Right atrium auricular region (tissue), 2 donors: Measurements from ENCODE around the gene GMPR. TPM values are rescaled to one million over a fixed set of nuclear protein-coding genes. Genes with fewer than 3 reads are reported as not detected.

Experiments used
- DNase-seq: peaks from one replicate; pipeline ENCODE4 v3.0.0-alpha.2; 2019; ENCODE audit warnings: low spot score
- H3K27ac ChIP-seq, 2 donors: fragments of 200-600 bp; sonication (generic); 1 replicate in 1 of 2; 2 replicates in 1 of 2; pipeline ENCODE4 v1.5.1; 2016 to 2019
- H3K27me3 ChIP-seq, 2 donors: fragments of 200-600 bp; sonication (generic); one replicate each; pipeline versions ENCODE4 v1.5.1 to v1.6.0; 2017 to 2019
- H3K36me3 ChIP-seq: fragments of 200-600 bp; sonication (generic); one replicate; pipeline ENCODE4 v1.5.1; 2016
- H3K4me1 ChIP-seq, 2 donors: fragments of 200-600 bp; sonication (generic); one replicate each; pipeline versions ENCODE4 v1.5.1 to v1.6.0; 2017 to 2019
- H3K4me3 ChIP-seq, 2 donors: fragments of 200-600 bp; sonication (generic); 1 replicate in 1 of 2; 2 replicates in 1 of 2; pipeline ENCODE4 v1.5.1; 2017 to 2019; ENCODE audit warnings: mild to moderate bottlenecking in 1 of 2, moderate library complexity in 1 of 2
- H3K9me3 ChIP-seq, 2 donors: fragments of 200-600 bp; sonication (generic); one replicate each; pipeline ENCODE4 v1.5.1; 2019
- CTCF ChIP-seq, 2 donors: fragments of 200-600 bp; sonication (generic); IDR thresholded peaks; one replicate each; pipeline ENCODE4 v1.5.1; 2019; ENCODE audit warnings: antibody characterized with exemption in 2 of 2
- total RNA-seq, 2 donors: library from RNA; depleted of rRNA; stranded (reverse); fragments of >200 nt; gene quantifications; one replicate each; pipeline ENCODE4 v1.1.0, GENCODE V29; 2016

Gene GMPR
- total RNA-seq, 2 donors from 2014 or later, result 70.1 to 89.5 TPM

GRCh38 chr6:16206595-16207037 is 31.8 kb upstream of the GMPR start:
- peak; percentile 93 to 95 for TF ChIP-seq CTCF (IDR thresholded peaks at IDR 0.05)
- H3K36me3 ChIP-seq, result no peaks in the 10 kb centered on the region
- no peaks in the 10 kb centered on the region for H3K4me1 ChIP-seq
- no peak overlapping the region for H3K27ac ChIP-seq
- peak; percentile 85 for DNase-seq
- no peaks in the 10 kb centered on the region for H3K9me3 ChIP-seq
- no peaks in the 10 kb centered on the region for H3K27me3 ChIP-seq
- no peak overlapping the region for H3K4me3 ChIP-seq

- no peak for TF ChIP-seq CTCF (IDR thresholded peaks at IDR 0.05)
- no peaks in the 10 kb centered on the region for H3K36me3 ChIP-seq
- no peaks in the 10 kb centered on the region for H3K4me1 ChIP-seq
- H3K27ac ChIP-seq, result no peak overlapping the region
- H3K27me3 ChIP-seq, result no peaks in the 10 kb centered on the region
- H3K4me3 ChIP-seq, result no peak overlapping the region
- no peaks in the 10 kb centered on the region for H3K9me3 ChIP-seq
- no peak for DNase-seq
Measured at GRCh38 chr6:16208989-16209388, 29.4 kb upstream of the GMPR start.

- H3K9me3 ChIP-seq, result no peaks in the 10 kb centered on the region
- no peaks in the 10 kb centered on the region for H3K27me3 ChIP-seq
- H3K27ac ChIP-seq, result no peak overlapping the region
- no peak for DNase-seq
- no peaks in the 10 kb centered on the region for H3K36me3 ChIP-seq
- H3K4me1 ChIP-seq, result no peaks in the 10 kb centered on the region
- H3K4me3 ChIP-seq, result no peak overlapping the region
- no peak for TF ChIP-seq CTCF (IDR thresholded peaks at IDR 0.05)
Measured at GRCh38 chr6:16209539-16209938, 28.8 kb upstream of the GMPR start.

GRCh38 chr6:16212276-16212675 is 26.1 kb upstream of the GMPR start:
- Histone ChIP-seq H3K9me3 (no peaks in the 10 kb centered on the region), H3K36me3 (no peaks in the 10 kb centered on the region), H3K27me3 (no peaks in the 10 kb centered on the region), H3K4me1 (peaks cover 0 to 22% of the 10 kb centered on the region in 2 donors), H3K4me3 (no peak overlapping the region), H3K27ac (no peak overlapping the region)
- no peak for TF ChIP-seq CTCF (IDR thresholded peaks at IDR 0.05)
- peak; percentile 2 for DNase-seq

GRCh38 chr6:16216501-16217155 is 21.8 kb upstream of the GMPR start:
- Histone ChIP-seq H3K27me3 (no peaks in the 10 kb centered on the region), H3K36me3 (no peaks in the 10 kb centered on the region), H3K9me3 (no peaks in the 10 kb centered on the region), H3K4me3 (peak overlapping the region; percentile 16 to 33), H3K4me1 (peaks cover 0 to 22% of the 10 kb centered on the region in 2 donors), H3K27ac (peak overlapping the region in 1 of 2 donors; percentile 31)
- TF ChIP-seq CTCF (IDR thresholded peaks at IDR 0.05), result no peak
- peak; percentile 56 for DNase-seq
